GM19467 (cell line): Measurements from ENCODE around the gene TOR4A.
"Not testable (repeated sequence)": the region's sequence is repeated elsewhere in the genome, so short reads cannot be mapped to it uniquely, and the experiment has no call there.

Experiments used
- ATAC-seq: cut with Tn5 transposase; IDR thresholded peaks from one replicate; pipeline ENCODE4 v1.9.1; 2021; ENCODE audit warnings: mild to moderate bottlenecking, moderate library complexity; ENCODE audit not compliant: unreplicated experiment

Gene TOR4A

GRCh38 chr9:137315581-137316011, 38.1 kb downstream of the TOR4A start:
- no peak for ATAC-seq

GRCh38 chr9:137316012-137316981, 38.8 kb downstream of the TOR4A start:
- no peak for ATAC-seq

- no peak for ATAC-seq
Observed at GRCh38 chr9:137317021-137317717, 39.6 kb downstream of the TOR4A start.

GRCh38 chr9:137317718-137318511, 40.4 kb downstream of the TOR4A start:
- ATAC-seq = no peak

GRCh38 chr9:137318602-137319001, 41.1 kb downstream of the TOR4A start:
- no peak for ATAC-seq

GRCh38 chr9:137319011-137319738, 41.6 kb downstream of the TOR4A start:
- no peak for ATAC-seq

- no peak for ATAC-seq
Observed at GRCh38 chr9:137319739-137320551, 42.4 kb downstream of the TOR4A start.

- ATAC-seq = no peak
Observed at GRCh38 chr9:137320555-137321384, 43.2 kb downstream of the TOR4A start.

GRCh38 chr9:137321726-137322361, 44.3 kb downstream of the TOR4A start:
- no peak for ATAC-seq

- ATAC-seq = no peak
Observed at GRCh38 chr9:137323531-137324331, 46.2 kb downstream of the TOR4A start.

GRCh38 chr9:137325124-137325523, 47.6 kb downstream of the TOR4A start:
- no peak for ATAC-seq

GRCh38 chr9:137325799-137326198, 48.3 kb downstream of the TOR4A start:
- ATAC-seq = no peak

GRCh38 chr9:137326445-137327065, 49.0 kb downstream of the TOR4A start:
- ATAC-seq = no peak

- ATAC-seq = not testable (repeated sequence)
Observed at GRCh38 chr9:137327641-137328550, 50.4 kb downstream of the TOR4A start.

- not testable (repeated sequence) for ATAC-seq
Observed at GRCh38 chr9:137329590-137329989, 52.1 kb downstream of the TOR4A start.

GRCh38 chr9:137330689-137331088, 53.2 kb downstream of the TOR4A start:
- ATAC-seq = no peak
